MM.1S (cell line): ENCODE results near the gene PLAAT4.

ENCODE experiments used
- EZH2phosphoT487 ChIP-seq: fragments of 300-600 bp; sonication (generic); IDR thresholded peaks from 2 replicates; pipeline ENCODE4 v1.6.1; 2018; ENCODE audit warnings: antibody characterized with exemption, low read length
- TF ChIP-seq, protein P1 (sequence below): fragments of 300-600 bp; sonication (generic); IDR thresholded peaks from 2 replicates; pipeline ENCODE4 v1.5.1; 2016; ENCODE audit warnings: antibody characterized with exemption, low read length, mixed read lengths

- no peak for TF ChIP-seq EZH2phosphoT487
- TF ChIP-seq, protein P1, sequence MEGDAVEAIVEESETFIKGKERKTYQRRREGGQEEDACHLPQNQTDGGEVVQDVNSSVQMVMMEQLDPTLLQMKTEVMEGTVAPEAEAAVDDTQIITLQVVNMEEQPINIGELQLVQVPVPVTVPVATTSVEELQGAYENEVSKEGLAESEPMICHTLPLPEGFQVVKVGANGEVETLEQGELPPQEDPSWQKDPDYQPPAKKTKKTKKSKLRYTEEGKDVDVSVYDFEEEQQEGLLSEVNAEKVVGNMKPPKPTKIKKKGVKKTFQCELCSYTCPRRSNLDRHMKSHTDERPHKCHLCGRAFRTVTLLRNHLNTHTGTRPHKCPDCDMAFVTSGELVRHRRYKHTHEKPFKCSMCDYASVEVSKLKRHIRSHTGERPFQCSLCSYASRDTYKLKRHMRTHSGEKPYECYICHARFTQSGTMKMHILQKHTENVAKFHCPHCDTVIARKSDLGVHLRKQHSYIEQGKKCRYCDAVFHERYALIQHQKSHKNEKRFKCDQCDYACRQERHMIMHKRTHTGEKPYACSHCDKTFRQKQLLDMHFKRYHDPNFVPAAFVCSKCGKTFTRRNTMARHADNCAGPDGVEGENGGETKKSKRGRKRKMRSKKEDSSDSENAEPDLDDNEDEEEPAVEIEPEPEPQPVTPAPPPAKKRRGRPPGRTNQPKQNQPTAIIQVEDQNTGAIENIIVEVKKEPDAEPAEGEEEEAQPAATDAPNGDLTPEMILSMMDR: no peak
Measured at GRCh38 chr11:63567044-63567840, 30.6 kb downstream of the PLAAT4 start.
